Pancreas (tissue), 10 donors: Measurements from ENCODE around the gene ZNF853. TPM values are rescaled to one million over a fixed set of nuclear protein-coding genes. Genes with fewer than 3 reads are reported as not detected.

Experiments used
- ATAC-seq, 4 donors: fragments of 200-7000 bp; cut with Tn5 transposase; one replicate each; pipeline versions ENCODE4 v1.8.0 to v1.9.1; 2020; ENCODE audit warnings: mild to moderate bottlenecking in 4 of 4, moderate library complexity in 4 of 4
- DNase-seq, 6 donors: peaks; one replicate each; pipeline ENCODE4 v3.0.0-alpha.2; 2020
- FAIRE-seq: peaks from 2 replicates; lab custom pipeline; 2012; peaks lifted over from hg19 to GRCh38; lab: Jason Lieb, UNC
- H3K27ac ChIP-seq, 4 donors: fragments of 200-600 bp; sonication (generic); 1 replicate in 3 of 4; 2 replicates in 1 of 4; pipeline versions ENCODE4 v1.5.0 to v1.8.0; 2020
- H3K27me3 ChIP-seq, 4 donors: fragments of 200-600 bp; one replicate each; pipeline ENCODE4 v1.8.0; 2021
- H3K36me3 ChIP-seq, 3 donors: fragments of 200-600 bp; sonication (generic) in 1 of 3; one replicate each; pipeline versions ENCODE4 v1.5.0 to v1.8.0; 2020 to 2021
- H3K4me1 ChIP-seq, 3 donors: fragments of 200-600 bp; one replicate each; pipeline ENCODE4 v1.8.0; 2021
- H3K4me3 ChIP-seq, 4 donors: fragments of 200-600 bp; sonication (generic) in 2 of 4; one replicate each; pipeline versions ENCODE4 v1.5.0 to v1.8.0; 2020 to 2021
- H3K9me3 ChIP-seq, 4 donors: fragments of 200-600 bp; one replicate each; pipeline ENCODE4 v1.8.0; 2021
- WGBS, 2 donors: extraction: QIAGEN DNeasy Blood & Tissue Kit; methylation state at CpG; one replicate each; pipeline ENCODE4 v1.1.7; 2013; 5-methylcytosine and 5-hydroxymethylcytosine counted together
- intact Hi-C, 3 donors: fragments of 100-400 bp; cut with DNase I; formaldehyde crosslinking; loops; one replicate each; pipeline versions ENCODE4 v1.11.1 to v1.14.2; 2022
- polyA plus RNA-seq, 2 donors: library from polyadenylated mRNA; stranded (reverse); fragments of 200-250 nt; gene quantifications; one replicate each; pipeline ENCODE4 v1.2.3, GENCODE V29; 2013
- total RNA-seq, 6 donors: library from RNA; stranded (reverse); fragmentation: NEBNext Ultra II Directional in 4 of 6; extraction: Animal tissue kit (Norgen Biotek cat#: 25700) in 4 of 6; gene quantifications; one replicate each; pipeline versions ENCODE4 v1.2.1 to v1.2.4, GENCODE V29; 2021 to 2023
- TF ChIP-seq, protein P1 (sequence below), 4 donors: fragments of 200-600 bp; sonication (generic) in 3 of 4; IDR thresholded peaks; one replicate each; pipeline versions ENCODE4 v1.5.0 to v1.8.0; 2021; ENCODE audit warnings: antibody characterized with exemption in 4 of 4
- donor health status: healthy with polysubstance abuse.
- donor health status: DM: no; HTN: no; CAD: no; lungs with moderate emphysema.
- donor health status: DM: no; HTN: no; CAD: no.
- donor health status: control.
- donor health status: control.
- donor health status: Bipolar disorder and iron deficiency.
- donor health status: DM: yes; HTN: yes; CAD: no.
- donor health status: DM: no; HTN: no; CAD: no.
- donor health status: DM: no; HTN: no; CAD: no.
- donor health status: DM: yes; HTN: yes; CAD: no.

Gene ZNF853
- total and polyA plus RNA-seq, 8 donors = 1.6 to 7.8 (median 5.1) TPM

- DNase-seq = no peak
- no peaks in the 10 kb centered on the region for H3K4me1 ChIP-seq
- no peak for FAIRE-seq
- 91 to 93% methylated on average over 14 of the region's 14 CpGs for WGBS, 2 donors
- no peaks in the 10 kb centered on the region for H3K9me3 ChIP-seq
- intact Hi-C loops = no loop called here
- H3K27me3 ChIP-seq = no peaks in the 10 kb centered on the region
- H3K27ac ChIP-seq = no peak overlapping the region
- H3K36me3 ChIP-seq = peaks cover 0 to 34% (median 19%) of the 10 kb centered on the region in 3 donors
- H3K4me3 ChIP-seq = no peak overlapping the region
- no peak for ATAC-seq
- TF ChIP-seq, protein P1, sequence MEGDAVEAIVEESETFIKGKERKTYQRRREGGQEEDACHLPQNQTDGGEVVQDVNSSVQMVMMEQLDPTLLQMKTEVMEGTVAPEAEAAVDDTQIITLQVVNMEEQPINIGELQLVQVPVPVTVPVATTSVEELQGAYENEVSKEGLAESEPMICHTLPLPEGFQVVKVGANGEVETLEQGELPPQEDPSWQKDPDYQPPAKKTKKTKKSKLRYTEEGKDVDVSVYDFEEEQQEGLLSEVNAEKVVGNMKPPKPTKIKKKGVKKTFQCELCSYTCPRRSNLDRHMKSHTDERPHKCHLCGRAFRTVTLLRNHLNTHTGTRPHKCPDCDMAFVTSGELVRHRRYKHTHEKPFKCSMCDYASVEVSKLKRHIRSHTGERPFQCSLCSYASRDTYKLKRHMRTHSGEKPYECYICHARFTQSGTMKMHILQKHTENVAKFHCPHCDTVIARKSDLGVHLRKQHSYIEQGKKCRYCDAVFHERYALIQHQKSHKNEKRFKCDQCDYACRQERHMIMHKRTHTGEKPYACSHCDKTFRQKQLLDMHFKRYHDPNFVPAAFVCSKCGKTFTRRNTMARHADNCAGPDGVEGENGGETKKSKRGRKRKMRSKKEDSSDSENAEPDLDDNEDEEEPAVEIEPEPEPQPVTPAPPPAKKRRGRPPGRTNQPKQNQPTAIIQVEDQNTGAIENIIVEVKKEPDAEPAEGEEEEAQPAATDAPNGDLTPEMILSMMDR (IDR thresholded peaks at IDR 0.05) = no peak
These were observed 32.1 kb downstream of the ZNF853 start for GRCh38 chr7:6647541-6647940.

DNA sequence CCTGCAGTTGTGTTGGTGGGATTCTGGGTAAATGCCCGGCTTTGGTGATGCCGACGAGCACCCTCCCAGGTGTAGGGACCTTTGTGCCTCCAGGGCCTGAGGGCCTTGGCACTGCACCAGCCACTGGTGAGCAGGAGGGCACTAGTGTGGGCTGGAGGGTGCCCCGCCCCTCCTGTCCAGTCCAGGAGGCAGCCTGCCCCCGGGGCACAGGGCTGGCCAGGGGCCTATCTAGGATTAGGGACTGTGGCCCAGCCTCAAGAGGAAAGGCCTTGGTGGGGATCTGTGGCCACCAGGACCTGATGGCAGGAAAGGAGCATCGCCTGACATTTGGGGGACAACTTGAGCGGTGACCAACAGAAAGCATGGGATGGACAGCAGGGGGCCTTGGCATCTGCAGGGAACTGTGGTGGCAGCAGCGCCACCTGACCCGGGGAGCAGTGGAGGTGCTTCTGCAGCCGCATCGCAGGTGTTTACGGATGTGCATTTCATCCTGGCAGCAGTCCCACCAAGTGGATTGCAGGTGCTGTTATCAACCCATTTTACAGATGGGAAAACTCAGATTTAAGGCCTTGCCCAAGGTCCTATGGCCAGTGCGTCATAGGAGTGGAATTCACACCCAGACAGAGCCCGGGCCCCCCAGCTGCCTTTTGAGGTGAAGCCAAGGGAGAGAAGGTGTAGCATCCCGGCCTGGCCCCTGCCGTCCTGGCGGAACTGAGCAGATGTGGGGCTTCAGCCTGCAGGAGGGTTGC lies 32.8 kb downstream of the ZNF853 start:
- Histone ChIP-seq H3K4me3 (no peak overlapping the region), H3K9me3 (no peaks in the 10 kb centered on the region), H3K27me3 (no peaks in the 10 kb centered on the region), H3K36me3 (peaks cover 0 to 34% (median 20%) of the 10 kb centered on the region in 3 donors), H3K4me1 (no peaks in the 10 kb centered on the region), H3K27ac (no peak overlapping the region)
- FAIRE-seq = no peak
- TF ChIP-seq, protein P1 (IDR thresholded peaks at IDR 0.05) = no peak
- WGBS, 2 donors = 92 to 93% methylated on average over 17 of the region's 17 CpGs
- DNase-seq = no peak
- intact Hi-C loops = no loop called here
- ATAC-seq = no peak

GRCh38 chr7:6648815-6649104 lies 33.4 kb downstream of the ZNF853 start:
- TF ChIP-seq, protein P1 (IDR thresholded peaks at IDR 0.05) = no peak
- Histone ChIP-seq H3K27me3 (no peaks in the 10 kb centered on the region), H3K4me1 (no peaks in the 10 kb centered on the region), H3K36me3 (peaks cover 0 to 31% (median 18%) of the 10 kb centered on the region in 3 donors), H3K9me3 (no peaks in the 10 kb centered on the region), H3K4me3 (no peak overlapping the region), H3K27ac (no peak overlapping the region)
- FAIRE-seq (no peak), ATAC-seq (no peak), DNase-seq (no peak)
- intact Hi-C loops = no loop called here
- 92 to 99% methylated on average over 5 of the region's 5 CpGs for WGBS, 2 donors

- TF ChIP-seq, protein P1 (IDR thresholded peaks at IDR 0.05) = no peak
- DNase-seq (peak in 1 of 6 donors; percentile 35), ATAC-seq (no peak), FAIRE-seq (no peak)
- Histone ChIP-seq H3K36me3 (peaks cover under 1 to 31% (median 18%) of the 10 kb centered on the region in 3 donors), H3K27ac (no peak overlapping the region), H3K27me3 (no peaks in the 10 kb centered on the region), H3K9me3 (no peaks in the 10 kb centered on the region), H3K4me3 (no peak overlapping the region), H3K4me1 (no peaks in the 10 kb centered on the region)
- 90 to 91% methylated on average over 13 of the region's 13 CpGs for WGBS, 2 donors
- intact Hi-C loops = no loop called here
These were observed 34.0 kb downstream of the ZNF853 start for GRCh38 chr7:6649241-6649961.

GRCh38 chr7:6650086-6650485 lies 34.7 kb downstream of the ZNF853 start:
- no peaks in the 10 kb centered on the region for H3K4me1 ChIP-seq
- intact Hi-C loops = no loop called here
- H3K9me3 ChIP-seq = no peaks in the 10 kb centered on the region
- no peaks in the 10 kb centered on the region for H3K27me3 ChIP-seq
- FAIRE-seq (no peak), ATAC-seq (no peak), DNase-seq (peak in 1 of 6 donors; percentile 24)
- no peak overlapping the region for H3K4me3 ChIP-seq
- no peak overlapping the region for H3K27ac ChIP-seq
- 96 to 98% methylated on average over 10 of the region's 10 CpGs for WGBS, 2 donors
- H3K36me3 ChIP-seq = peaks cover 4 to 29% (median 13%) of the 10 kb centered on the region in 3 donors
- TF ChIP-seq, protein P1 (IDR thresholded peaks at IDR 0.05) = no peak
